Neural progenitor cell (in vitro differentiated cells): ENCODE data around the gene RBM25. TPM values are rescaled to one million over a fixed set of nuclear protein-coding genes. Genes with fewer than 3 reads are reported as not detected.

ENCODE experiments used
- DNase-seq: peaks from one replicate; pipeline ENCODE4 v3.0.0-alpha.2; 2016; ENCODE audit warnings: low spot score
- H2AFZ ChIP-seq: fragments of 200-600 bp; sonication (generic); replicated peaks from 2 replicates; pipeline ENCODE4 v1.6.1; 2016; ENCODE audit warnings: antibody characterized with exemption
- H3F3A ChIP-seq: fragments of 200-600 bp; sonication (generic); 2 replicates; pipeline ENCODE4 v1.6.1; 2016; ENCODE audit warnings: antibody characterized with exemption, low read depth
- H3K27ac ChIP-seq: fragments of 200-600 bp; sonication (generic); 2 replicates; pipeline ENCODE4 v1.5.1; 2016; ENCODE audit warnings: mild to moderate bottlenecking
- H3K27me3 ChIP-seq: fragments of 200-600 bp; sonication (generic); 2 replicates; pipeline ENCODE4 v1.6.1; 2016; ENCODE audit warnings: mild to moderate bottlenecking, moderate library complexity
- H3K36me3 ChIP-seq: fragments of 200-600 bp; sonication (generic); 2 replicates; pipeline ENCODE4 v1.5.1; 2016
- H3K4me1 ChIP-seq: fragments of 200-600 bp; sonication (generic); 2 replicates; pipeline ENCODE4 v1.6.1; 2016; ENCODE audit warnings: mixed run types
- H3K4me2 ChIP-seq: fragments of 200-600 bp; sonication (generic); 2 replicates; pipeline ENCODE4 v1.6.1; 2016
- H3K4me3 ChIP-seq: fragments of 200-600 bp; sonication (generic); 2 replicates; pipeline ENCODE4 v1.5.1; 2016
- H3K79me2 ChIP-seq: fragments of 200-600 bp; sonication (generic); 2 replicates; pipeline ENCODE4 v1.6.1; 2016; ENCODE audit warnings: low read depth
- H3K9ac ChIP-seq: fragments of 200-600 bp; sonication (generic); 2 replicates; pipeline ENCODE4 v1.6.1; 2016
- H3K9me3 ChIP-seq: fragments of 200-600 bp; sonication (generic); 2 replicates; pipeline ENCODE4 v1.5.1; 2016; ENCODE audit warnings: low read depth
- H4K20me1 ChIP-seq: fragments of 200-600 bp; sonication (generic); 2 replicates; pipeline ENCODE4 v1.6.1; 2016; ENCODE audit warnings: low read depth
- H3K27ac Mint-ChIP-seq: 3 replicates; pipeline ENCODE4 v1.8.0; 2021; ENCODE audit warnings: mixed read lengths
- H3K27me3 Mint-ChIP-seq: 2 replicates; pipeline ENCODE4 v1.8.0; 2022; ENCODE audit warnings: low read depth, mild to moderate bottlenecking, inconsistent platforms, moderate library complexity, mixed read lengths; ENCODE audit not compliant: insufficient read depth
- H3K36me3 Mint-ChIP-seq: 3 replicates; pipeline ENCODE4 v1.8.0; 2021; ENCODE audit warnings: mixed read lengths
- H3K4me1 Mint-ChIP-seq: 3 replicates; pipeline ENCODE4 v1.8.0; 2021; ENCODE audit warnings: mixed read lengths
- H3K4me3 Mint-ChIP-seq: 3 replicates; pipeline ENCODE4 v1.8.0; 2021; ENCODE audit warnings: mild to moderate bottlenecking, moderate library complexity, mixed read lengths
- H3K9me3 Mint-ChIP-seq: 3 replicates; pipeline ENCODE4 v1.8.0; 2020; ENCODE audit warnings: mixed read lengths
- CTCF ChIP-seq: fragments of 200-600 bp; sonication (generic); IDR thresholded peaks from 2 replicates; pipeline ENCODE4 v1.5.1; 2017; ENCODE audit warnings: antibody characterized with exemption, mild to moderate bottlenecking
- EZH2 ChIP-seq: fragments of 200-600 bp; sonication (generic); IDR thresholded peaks from 2 replicates; pipeline ENCODE4 v1.6.1; 2017; ENCODE audit warnings: antibody characterized with exemption, mild to moderate bottlenecking, moderate library complexity
- EZH2phosphoT487 ChIP-seq: fragments of 200-600 bp; sonication (generic); IDR thresholded peaks from 2 replicates; pipeline ENCODE4 v1.6.1; 2017; ENCODE audit warnings: antibody characterized with exemption
- total RNA-seq: library from RNA; depleted of rRNA; stranded (reverse); fragments of >200 nt; gene quantifications from 2 replicates; pipeline ENCODE4 v1.2.3, GENCODE V29; 2015; ENCODE audit warnings: low replicate concordance

RBM25 gene
- total RNA-seq, 1 donor from 2014 or later = 162 TPM

GRCh38 chr14:73022051-73022450, 36.3 kb upstream of the RBM25 start:
- no peak overlapping the region for H3K27ac Mint-ChIP-seq
- H2AFZ ChIP-seq = no peak overlapping the region
- no peaks in the 10 kb centered on the region for H3K27me3 ChIP-seq
- H3K9ac ChIP-seq = no peak overlapping the region
- no peaks in the 10 kb centered on the region for H3K9me3 Mint-ChIP-seq
- no peak overlapping the region for H3K27ac ChIP-seq
- no peak for DNase-seq
- TF ChIP-seq EZH2 (no peak), EZH2phosphoT487 (no peak), CTCF (no peak)
- H3K4me3 Mint-ChIP-seq = no peak overlapping the region
- H3K79me2 ChIP-seq = peaks cover 12% of the 10 kb centered on the region
- H4K20me1 ChIP-seq = peaks cover 9% of the 10 kb centered on the region
- no peaks in the 10 kb centered on the region for H3K9me3 ChIP-seq
- peaks cover 7% of the 10 kb centered on the region for H3K4me1 ChIP-seq
- no peak overlapping the region for H3K4me2 ChIP-seq
- H3K4me3 ChIP-seq = no peak overlapping the region
- no peaks in the 10 kb centered on the region for H3F3A ChIP-seq
- H3K27me3 Mint-ChIP-seq = no peaks in the 10 kb centered on the region
- H3K36me3 ChIP-seq = no peaks in the 10 kb centered on the region
- H3K4me1 Mint-ChIP-seq = peaks cover 15% of the 10 kb centered on the region
- peaks cover 6% of the 10 kb centered on the region for H3K36me3 Mint-ChIP-seq

GRCh38 chr14:73025544-73025943, 32.8 kb upstream of the RBM25 start:
- Histone ChIP-seq H3K27ac (no peak overlapping the region), H3K4me2 (peak overlapping the region; percentile 74), H3K9me3 (no peaks in the 10 kb centered on the region), H3K4me1 (peaks cover 13% of the 10 kb centered on the region), H2AFZ (no peak overlapping the region), H3K27me3 (no peaks in the 10 kb centered on the region), H3K9ac (no peak overlapping the region), H3K79me2 (peaks cover 12% of the 10 kb centered on the region), H3K36me3 (no peaks in the 10 kb centered on the region), H4K20me1 (peaks cover 5% of the 10 kb centered on the region), H3K4me3 (peak overlapping the region; percentile 84), H3F3A (peaks cover 5% of the 10 kb centered on the region)
- no peak for DNase-seq
- H3K36me3 Mint-ChIP-seq = peaks cover 6% of the 10 kb centered on the region
- TF ChIP-seq CTCF (no peak), EZH2phosphoT487 (no peak), EZH2 (no peak)
- H3K27ac Mint-ChIP-seq = no peak overlapping the region
- peak overlapping the region; percentile 96 for H3K4me3 Mint-ChIP-seq
- peaks cover 18% of the 10 kb centered on the region for H3K4me1 Mint-ChIP-seq
- H3K9me3 Mint-ChIP-seq = no peaks in the 10 kb centered on the region
- no peaks in the 10 kb centered on the region for H3K27me3 Mint-ChIP-seq

GRCh38 chr14:73026243-73026844, 32.0 kb upstream of the RBM25 start:
- peak overlapping the region; percentile 85 for H3K27ac Mint-ChIP-seq
- peaks cover 5% of the 10 kb centered on the region for H3K36me3 Mint-ChIP-seq
- no peaks in the 10 kb centered on the region for H3K9me3 ChIP-seq
- H3K4me2 ChIP-seq = peak overlapping the region; percentile 74
- peaks cover 18% of the 10 kb centered on the region for H3K4me1 Mint-ChIP-seq
- TF ChIP-seq EZH2phosphoT487 (no peak), EZH2 (no peak), CTCF (no peak)
- H2AFZ ChIP-seq = peak overlapping the region; percentile 87
- H3F3A ChIP-seq = peaks cover 5% of the 10 kb centered on the region
- DNase-seq = no peak
- H3K9me3 Mint-ChIP-seq = no peaks in the 10 kb centered on the region
- H3K36me3 ChIP-seq = no peaks in the 10 kb centered on the region
- H3K9ac ChIP-seq = peak overlapping the region; percentile 16
- H3K4me3 ChIP-seq = peak overlapping the region; percentile 84
- H3K79me2 ChIP-seq = peaks cover 12% of the 10 kb centered on the region
- peak overlapping the region; percentile 96 for H3K4me3 Mint-ChIP-seq
- no peaks in the 10 kb centered on the region for H3K27me3 Mint-ChIP-seq
- no peaks in the 10 kb centered on the region for H3K27me3 ChIP-seq
- peaks cover 5% of the 10 kb centered on the region for H4K20me1 ChIP-seq
- H3K27ac ChIP-seq = no peak overlapping the region
- H3K4me1 ChIP-seq = peaks cover 13% of the 10 kb centered on the region
